LNCAP (cell line): ENCODE measurements around the gene TMEM45B.

Source experiments
- CTCF ChIP-seq: fragments of 450-650 bp; IDR thresholded peaks from 2 replicates; pipeline ENCODE4 v1.5.1; 2017; ENCODE audit warnings: mild to moderate bottlenecking

The TMEM45B gene

GRCh38 chr11:129861702-129862522, 46.3 kb downstream of the TMEM45B start:
- no peak for TF ChIP-seq CTCF

- no peak for TF ChIP-seq CTCF
Observed at GRCh38 chr11:129864811-129865210, 49.2 kb downstream of the TMEM45B start.

- no peak for TF ChIP-seq CTCF
Observed at GRCh38 chr11:129865701-129866100, 50.1 kb downstream of the TMEM45B start.

- TF ChIP-seq CTCF, result no peak
Observed at GRCh38 chr11:129866311-129866710, 50.7 kb downstream of the TMEM45B start.

- no peak for TF ChIP-seq CTCF
Observed at GRCh38 chr11:129871914-129872313, 56.3 kb downstream of the TMEM45B start.

- TF ChIP-seq CTCF, result no peak
Observed at GRCh38 chr11:129880311-129880710, 64.7 kb downstream of the TMEM45B start.

- TF ChIP-seq CTCF, result peak; percentile 70
Observed at GRCh38 chr11:129881570-129882170, 66.0 kb downstream of the TMEM45B start.
